Testis (tissue), 3 donors: Measurements from ENCODE around the gene SPATA1. TPM values are rescaled to one million over a fixed set of nuclear protein-coding genes. Genes with fewer than 3 reads are reported as not detected.

Experiments used
- DNase-seq: peaks from one replicate; pipeline ENCODE4 v3.0.0-alpha.2; 2019
- H3K27ac ChIP-seq, 2 donors: fragments of 200-600 bp; sonication (generic); one replicate each; pipeline ENCODE4 v1.5.1; 2019
- H3K27me3 ChIP-seq: fragments of 200-600 bp; sonication (generic); one replicate; pipeline ENCODE4 v1.5.1; 2019
- H3K36me3 ChIP-seq: fragments of 200-600 bp; sonication (generic); one replicate; pipeline ENCODE4 v1.5.1; 2017; ENCODE audit warnings: low read depth; ENCODE audit errors: missing control alignments
- H3K4me1 ChIP-seq: fragments of 200-600 bp; sonication (generic); one replicate; pipeline ENCODE4 v1.5.1; 2019
- H3K4me3 ChIP-seq, 2 donors: fragments of 200-600 bp; sonication (generic); one replicate each; pipeline ENCODE4 v1.5.1; 2017 to 2019
- H3K9me3 ChIP-seq: fragments of 200-600 bp; sonication (generic); one replicate; pipeline ENCODE4 v1.5.1; 2017
- CTCF ChIP-seq, 3 experiments: fragments of 450-650 bp in 2 of 3; fragments of 200-600 bp in 1 of 3; sonication (generic) in 1 of 3; IDR thresholded peaks; one replicate each; pipeline ENCODE4 v1.5.1; 2016 to 2019; ENCODE audit warnings: antibody characterized with exemption in 3 of 3, mild to moderate bottlenecking in 2 of 3, moderate library complexity in 1 of 3
- POLR2A ChIP-seq: fragments of 450-650 bp; IDR thresholded peaks from one replicate; pipeline ENCODE4 v1.6.1; 2017; ENCODE audit warnings: antibody characterized with exemption, mild to moderate bottlenecking, moderate library complexity
- WGBS, 2 donors: methylation state at CpG; one replicate each; pipeline ENCODE4 v1.1.5; 2018; 5-methylcytosine and 5-hydroxymethylcytosine counted together
- intact Hi-C: fragments of 100-400 bp; cut with DNase I; formaldehyde crosslinking; loops from one replicate; pipeline ENCODE4 v1.15.1; 2023; ENCODE audit warnings: low total_unique reads
- polyA plus RNA-seq: library from polyadenylated mRNA; stranded (reverse); fragments of 350-450 nt; fragmentation: Illumina TruSeq; extraction: RNeasy Lipid Tissue Mini Kit (QIAGEN cat#74804); gene quantifications from one replicate; pipeline ENCODE4 v1.2.3, GENCODE V29; 2014; ENCODE audit warnings: low read depth, low replicate concordance; ENCODE audit not compliant: insufficient read depth
- total RNA-seq, 2 donors: library from RNA; depleted of rRNA; stranded (reverse); fragments of >200 nt; gene quantifications; one replicate each; pipeline ENCODE4 v1.2.3, GENCODE V29; 2016

The SPATA1 gene
- total and polyA plus RNA-seq, 3 donors from 2014 or later, result 6.0 to 17.6 (median 7.1) TPM

GRCh38 chr1:84606977-84607376 is 100.8 kb downstream of the SPATA1 start:
- intact Hi-C loops, result no loop called here
- WGBS, 2 donors, result 81 to 84% methylated on average over 5 of the region's 5 CpGs
- no peak for DNase-seq
- TF ChIP-seq POLR2A (no peak), CTCF (IDR thresholded peaks at IDR 0.05) (no peak)
- Histone ChIP-seq H3K27me3 (no peaks in the 10 kb centered on the region), H3K9me3 (no peaks in the 10 kb centered on the region), H3K27ac (no peak overlapping the region), H3K4me1 (peaks cover 8% of the 10 kb centered on the region), H3K4me3 (no peak overlapping the region), H3K36me3 (no peaks in the 10 kb centered on the region)

GRCh38 chr1:84611091-84611490 is 104.9 kb downstream of the SPATA1 start:
- intact Hi-C loops, result no loop called here
- DNase-seq, result no peak
- no peaks in the 10 kb centered on the region for H3K4me1 ChIP-seq
- H3K9me3 ChIP-seq, result no peaks in the 10 kb centered on the region
- H3K36me3 ChIP-seq, result no peaks in the 10 kb centered on the region
- peak overlapping the region in 1 of 2 donors; percentile 14 for H3K27ac ChIP-seq
- TF ChIP-seq POLR2A (no peak), CTCF (IDR thresholded peaks at IDR 0.05) (no peak)
- WGBS, 2 donors, result 0% methylated on average over 1 of the region's 1 CpG
- no peak overlapping the region for H3K4me3 ChIP-seq
- H3K27me3 ChIP-seq, result no peaks in the 10 kb centered on the region

DNA sequence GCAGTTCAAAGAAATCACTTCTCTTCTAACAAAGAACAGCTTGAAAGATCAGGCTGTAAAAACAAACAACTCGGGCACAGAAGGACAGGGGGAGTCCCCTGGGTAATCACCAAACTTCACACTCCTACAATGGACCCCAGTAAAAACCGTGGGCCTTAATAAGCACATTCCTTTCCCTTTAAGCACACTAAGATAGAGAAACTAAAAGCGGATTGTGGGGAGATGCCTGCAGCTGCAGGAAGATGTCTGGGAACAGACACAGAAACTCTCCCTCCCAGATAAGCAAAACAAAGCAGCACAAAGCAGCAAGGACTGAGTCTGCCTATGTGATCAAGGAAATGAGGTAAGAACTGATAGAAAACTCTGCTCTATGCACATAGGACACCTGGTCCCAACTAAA is 105.6 kb downstream of the SPATA1 start:
- WGBS, 2 donors, result 17 to 19% methylated on average over 3 of the region's 3 CpGs

GRCh38 chr1:84613026-84613425 is 106.8 kb downstream of the SPATA1 start:
- Histone ChIP-seq H3K9me3 (no peaks in the 10 kb centered on the region), H3K27ac (no peak overlapping the region), H3K27me3 (no peaks in the 10 kb centered on the region), H3K4me1 (no peaks in the 10 kb centered on the region), H3K36me3 (no peaks in the 10 kb centered on the region), H3K4me3 (no peak overlapping the region)
- TF ChIP-seq POLR2A, result no peak
- no peak for TF ChIP-seq CTCF (IDR thresholded peaks at IDR 0.05)
- intact Hi-C loops, result no loop called here
- DNase-seq, result no peak
- 79 to 90% methylated on average over 2 of the region's 2 CpGs for WGBS, 2 donors

More for the DNA sequence above, 105.6 kb downstream of the SPATA1 start:
- H3K4me1 ChIP-seq, result no peaks in the 10 kb centered on the region
- peak overlapping the region in 1 of 2 donors; percentile 14 for H3K27ac ChIP-seq
- no peak for DNase-seq
- TF ChIP-seq POLR2A, result no peak
- no peak for TF ChIP-seq CTCF (IDR thresholded peaks at IDR 0.05)
- no peaks in the 10 kb centered on the region for H3K36me3 ChIP-seq
- intact Hi-C loops, result no loop called here
- no peak overlapping the region for H3K4me3 ChIP-seq
- no peaks in the 10 kb centered on the region for H3K27me3 ChIP-seq
- no peaks in the 10 kb centered on the region for H3K9me3 ChIP-seq

- intact Hi-C loops, result no loop called here
- Histone ChIP-seq H3K27me3 (no peaks in the 10 kb centered on the region), H3K36me3 (no peaks in the 10 kb centered on the region), H3K9me3 (no peaks in the 10 kb centered on the region), H3K27ac (no peak overlapping the region), H3K4me3 (no peak overlapping the region), H3K4me1 (no peaks in the 10 kb centered on the region)
- DNase-seq, result no peak
- no peak for TF ChIP-seq CTCF (IDR thresholded peaks at IDR 0.05)
- TF ChIP-seq POLR2A, result no peak
- 87 to 93% methylated on average over 2 of the region's 2 CpGs for WGBS, 2 donors
Measured at GRCh38 chr1:84613887-84614286, 107.7 kb downstream of the SPATA1 start.
